Measurements from ENCODE around the gene PIR.

DNA sequence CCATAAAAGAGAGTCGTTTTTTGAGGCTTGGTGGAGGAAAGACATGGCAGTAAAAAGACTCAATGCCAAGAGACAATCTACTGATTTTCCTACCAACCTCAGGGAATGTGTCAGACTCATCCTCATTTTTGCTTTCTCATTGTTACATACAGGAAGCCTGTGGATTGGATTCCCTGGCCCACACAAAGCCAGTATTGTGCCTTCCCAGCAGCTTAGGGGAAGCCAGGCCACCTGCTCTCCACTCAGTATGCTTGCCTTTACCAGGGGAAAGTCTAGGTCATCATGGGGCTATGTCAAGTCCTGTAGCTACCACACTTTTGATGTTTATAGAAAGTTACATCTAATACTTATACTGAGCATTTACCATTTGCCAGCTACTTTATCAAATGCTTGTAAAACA lies 18.4 kb upstream of the PIR start:
- TF ChIP-seq ZNF501 (tag by site-specific recombination; IDR thresholded peaks at IDR 0.05) (no peak), ZNF792 (tag by site-specific recombination; IDR thresholded peaks at IDR 0.05) (no peak), REPIN1 (tag by site-specific recombination; IDR thresholded peaks at IDR 0.05; ENCODE audit: low read depth) (no peak), ZEB2 (tag by site-specific recombination; IDR thresholded peaks at IDR 0.05) (no peak), TRIM28 (IDR thresholded peaks at IDR 0.05; ENCODE audit: borderline replicate concordance, low read length) (no peak), ZFP41 (tag by site-specific recombination; IDR thresholded peaks at IDR 0.05; ENCODE audit: borderline replicate concordance) (no peak), ZNF223 (tag by site-specific recombination; IDR thresholded peaks at IDR 0.05) (no peak), BCL11A (tag by site-specific recombination; IDR thresholded peaks at IDR 0.05; ENCODE audit: low read depth) (no peak), ZNF555 (tag by site-specific recombination; conservative IDR thresholded peaks at IDR 0.05) (no peak)
- TF ChIP-seq, protein P1, sequence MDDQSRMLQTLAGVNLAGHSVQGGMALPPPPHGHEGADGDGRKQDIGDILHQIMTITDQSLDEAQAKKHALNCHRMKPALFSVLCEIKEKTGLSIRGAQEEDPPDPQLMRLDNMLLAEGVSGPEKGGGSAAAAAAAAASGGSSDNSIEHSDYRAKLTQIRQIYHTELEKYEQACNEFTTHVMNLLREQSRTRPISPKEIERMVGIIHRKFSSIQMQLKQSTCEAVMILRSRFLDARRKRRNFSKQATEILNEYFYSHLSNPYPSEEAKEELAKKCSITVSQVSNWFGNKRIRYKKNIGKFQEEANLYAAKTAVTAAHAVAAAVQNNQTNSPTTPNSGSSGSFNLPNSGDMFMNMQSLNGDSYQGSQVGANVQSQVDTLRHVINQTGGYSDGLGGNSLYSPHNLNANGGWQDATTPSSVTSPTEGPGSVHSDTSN (CRISPR knock-in tag; IDR thresholded peaks at IDR 0.05): no peak
- TF ChIP-seq, protein P2, sequence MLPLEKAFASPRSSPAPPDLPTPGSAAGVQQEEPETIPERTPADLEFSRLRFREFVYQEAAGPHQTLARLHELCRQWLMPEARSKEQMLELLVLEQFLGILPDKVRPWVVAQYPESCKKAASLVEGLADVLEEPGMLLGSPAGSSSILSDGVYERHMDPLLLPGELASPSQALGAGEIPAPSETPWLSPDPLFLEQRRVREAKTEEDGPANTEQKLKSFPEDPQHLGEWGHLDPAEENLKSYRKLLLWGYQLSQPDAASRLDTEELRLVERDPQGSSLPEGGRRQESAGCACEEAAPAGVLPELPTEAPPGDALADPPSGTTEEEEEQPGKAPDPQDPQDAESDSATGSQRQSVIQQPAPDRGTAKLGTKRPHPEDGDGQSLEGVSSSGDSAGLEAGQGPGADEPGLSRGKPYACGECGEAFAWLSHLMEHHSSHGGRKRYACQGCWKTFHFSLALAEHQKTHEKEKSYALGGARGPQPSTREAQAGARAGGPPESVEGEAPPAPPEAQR (tag by site-specific recombination; IDR thresholded peaks at IDR 0.05): no peak
- TF ChIP-seq, protein P3, sequence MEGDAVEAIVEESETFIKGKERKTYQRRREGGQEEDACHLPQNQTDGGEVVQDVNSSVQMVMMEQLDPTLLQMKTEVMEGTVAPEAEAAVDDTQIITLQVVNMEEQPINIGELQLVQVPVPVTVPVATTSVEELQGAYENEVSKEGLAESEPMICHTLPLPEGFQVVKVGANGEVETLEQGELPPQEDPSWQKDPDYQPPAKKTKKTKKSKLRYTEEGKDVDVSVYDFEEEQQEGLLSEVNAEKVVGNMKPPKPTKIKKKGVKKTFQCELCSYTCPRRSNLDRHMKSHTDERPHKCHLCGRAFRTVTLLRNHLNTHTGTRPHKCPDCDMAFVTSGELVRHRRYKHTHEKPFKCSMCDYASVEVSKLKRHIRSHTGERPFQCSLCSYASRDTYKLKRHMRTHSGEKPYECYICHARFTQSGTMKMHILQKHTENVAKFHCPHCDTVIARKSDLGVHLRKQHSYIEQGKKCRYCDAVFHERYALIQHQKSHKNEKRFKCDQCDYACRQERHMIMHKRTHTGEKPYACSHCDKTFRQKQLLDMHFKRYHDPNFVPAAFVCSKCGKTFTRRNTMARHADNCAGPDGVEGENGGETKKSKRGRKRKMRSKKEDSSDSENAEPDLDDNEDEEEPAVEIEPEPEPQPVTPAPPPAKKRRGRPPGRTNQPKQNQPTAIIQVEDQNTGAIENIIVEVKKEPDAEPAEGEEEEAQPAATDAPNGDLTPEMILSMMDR (tag by site-specific recombination; IDR thresholded peaks at IDR 0.05): no peak
- TF ChIP-seq, protein P4, sequence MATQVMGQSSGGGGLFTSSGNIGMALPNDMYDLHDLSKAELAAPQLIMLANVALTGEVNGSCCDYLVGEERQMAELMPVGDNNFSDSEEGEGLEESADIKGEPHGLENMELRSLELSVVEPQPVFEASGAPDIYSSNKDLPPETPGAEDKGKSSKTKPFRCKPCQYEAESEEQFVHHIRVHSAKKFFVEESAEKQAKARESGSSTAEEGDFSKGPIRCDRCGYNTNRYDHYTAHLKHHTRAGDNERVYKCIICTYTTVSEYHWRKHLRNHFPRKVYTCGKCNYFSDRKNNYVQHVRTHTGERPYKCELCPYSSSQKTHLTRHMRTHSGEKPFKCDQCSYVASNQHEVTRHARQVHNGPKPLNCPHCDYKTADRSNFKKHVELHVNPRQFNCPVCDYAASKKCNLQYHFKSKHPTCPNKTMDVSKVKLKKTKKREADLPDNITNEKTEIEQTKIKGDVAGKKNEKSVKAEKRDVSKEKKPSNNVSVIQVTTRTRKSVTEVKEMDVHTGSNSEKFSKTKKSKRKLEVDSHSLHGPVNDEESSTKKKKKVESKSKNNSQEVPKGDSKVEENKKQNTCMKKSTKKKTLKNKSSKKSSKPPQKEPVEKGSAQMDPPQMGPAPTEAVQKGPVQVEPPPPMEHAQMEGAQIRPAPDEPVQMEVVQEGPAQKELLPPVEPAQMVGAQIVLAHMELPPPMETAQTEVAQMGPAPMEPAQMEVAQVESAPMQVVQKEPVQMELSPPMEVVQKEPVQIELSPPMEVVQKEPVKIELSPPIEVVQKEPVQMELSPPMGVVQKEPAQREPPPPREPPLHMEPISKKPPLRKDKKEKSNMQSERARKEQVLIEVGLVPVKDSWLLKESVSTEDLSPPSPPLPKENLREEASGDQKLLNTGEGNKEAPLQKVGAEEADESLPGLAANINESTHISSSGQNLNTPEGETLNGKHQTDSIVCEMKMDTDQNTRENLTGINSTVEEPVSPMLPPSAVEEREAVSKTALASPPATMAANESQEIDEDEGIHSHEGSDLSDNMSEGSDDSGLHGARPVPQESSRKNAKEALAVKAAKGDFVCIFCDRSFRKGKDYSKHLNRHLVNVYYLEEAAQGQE (tag by site-specific recombination; IDR thresholded peaks at IDR 0.05): no peak

All from HEK293 (cell line).